ENCODE data around the gene SSBP4.

SSBP4 gene

DNA sequence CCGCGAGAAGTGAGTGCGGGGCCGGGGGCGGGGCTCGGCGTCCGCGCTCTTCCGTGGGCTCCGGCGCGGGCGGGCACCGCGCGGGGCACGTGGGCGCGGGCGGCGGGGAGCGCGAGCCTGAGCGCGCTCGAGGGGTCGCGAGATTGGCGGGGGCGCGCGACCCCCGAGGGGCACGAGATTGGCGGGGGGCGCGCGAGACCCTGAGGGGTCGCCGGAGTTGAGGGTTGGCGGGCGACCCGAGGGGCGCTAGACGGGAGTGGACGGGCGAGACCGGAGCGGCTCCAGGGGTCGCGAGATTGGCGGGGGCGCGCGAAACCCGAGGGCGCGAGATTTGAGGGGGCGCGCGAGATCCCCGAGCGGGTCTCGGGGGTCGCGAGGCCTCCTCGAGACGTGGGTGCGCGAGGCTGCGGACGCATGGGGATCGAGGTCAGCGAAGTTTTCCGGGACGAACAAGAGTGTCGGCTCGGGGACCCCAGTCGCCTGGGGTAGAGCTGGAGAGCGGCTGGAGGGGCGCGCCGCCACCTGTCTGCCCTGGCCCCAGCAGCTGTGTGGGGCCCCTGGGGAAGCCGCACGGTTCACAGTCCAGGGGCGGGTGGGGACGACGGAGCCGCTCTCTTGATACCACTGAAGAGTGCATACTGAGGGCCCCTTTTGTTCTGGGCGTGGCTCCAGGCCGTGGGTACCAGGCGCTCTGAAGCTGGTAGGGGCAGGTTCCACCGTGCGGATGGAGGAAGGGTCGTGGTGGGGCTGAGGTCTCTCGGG lies 682 bp downstream of the SSBP4 start (continued):
- TF ChIP-seq ZBTB20 (tag by site-specific recombination; IDR thresholded peaks at IDR 0.05) (peak; percentile 43; the same call in 1 of the 2 replicates), ZNF677 (tag by site-specific recombination; IDR thresholded peaks at IDR 0.05) (no peak), ZNF341 (tag by site-specific recombination; IDR thresholded peaks at IDR 0.05; ENCODE audit: low read depth) (no peak), ZFHX2 (tag by site-specific recombination; conservative IDR thresholded peaks at IDR 0.05) (peak; percentile 30; the same call in 1 of the 2 replicates), KLF10 (tag by site-specific recombination; IDR thresholded peaks at IDR 0.05) (no peak), ZNF19 (tag by site-specific recombination; IDR thresholded peaks at IDR 0.05; ENCODE audit: low read depth) (no peak), KLF1 (tag by site-specific recombination; IDR thresholded peaks at IDR 0.05) (no peak; the same call in none of the 2 replicates), ZNF529 (tag by site-specific recombination; IDR thresholded peaks at IDR 0.05; ENCODE audit: insufficient replicate concordance) (no peak)
- TF ChIP-seq, protein P1, sequence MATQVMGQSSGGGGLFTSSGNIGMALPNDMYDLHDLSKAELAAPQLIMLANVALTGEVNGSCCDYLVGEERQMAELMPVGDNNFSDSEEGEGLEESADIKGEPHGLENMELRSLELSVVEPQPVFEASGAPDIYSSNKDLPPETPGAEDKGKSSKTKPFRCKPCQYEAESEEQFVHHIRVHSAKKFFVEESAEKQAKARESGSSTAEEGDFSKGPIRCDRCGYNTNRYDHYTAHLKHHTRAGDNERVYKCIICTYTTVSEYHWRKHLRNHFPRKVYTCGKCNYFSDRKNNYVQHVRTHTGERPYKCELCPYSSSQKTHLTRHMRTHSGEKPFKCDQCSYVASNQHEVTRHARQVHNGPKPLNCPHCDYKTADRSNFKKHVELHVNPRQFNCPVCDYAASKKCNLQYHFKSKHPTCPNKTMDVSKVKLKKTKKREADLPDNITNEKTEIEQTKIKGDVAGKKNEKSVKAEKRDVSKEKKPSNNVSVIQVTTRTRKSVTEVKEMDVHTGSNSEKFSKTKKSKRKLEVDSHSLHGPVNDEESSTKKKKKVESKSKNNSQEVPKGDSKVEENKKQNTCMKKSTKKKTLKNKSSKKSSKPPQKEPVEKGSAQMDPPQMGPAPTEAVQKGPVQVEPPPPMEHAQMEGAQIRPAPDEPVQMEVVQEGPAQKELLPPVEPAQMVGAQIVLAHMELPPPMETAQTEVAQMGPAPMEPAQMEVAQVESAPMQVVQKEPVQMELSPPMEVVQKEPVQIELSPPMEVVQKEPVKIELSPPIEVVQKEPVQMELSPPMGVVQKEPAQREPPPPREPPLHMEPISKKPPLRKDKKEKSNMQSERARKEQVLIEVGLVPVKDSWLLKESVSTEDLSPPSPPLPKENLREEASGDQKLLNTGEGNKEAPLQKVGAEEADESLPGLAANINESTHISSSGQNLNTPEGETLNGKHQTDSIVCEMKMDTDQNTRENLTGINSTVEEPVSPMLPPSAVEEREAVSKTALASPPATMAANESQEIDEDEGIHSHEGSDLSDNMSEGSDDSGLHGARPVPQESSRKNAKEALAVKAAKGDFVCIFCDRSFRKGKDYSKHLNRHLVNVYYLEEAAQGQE (tag by site-specific recombination; IDR thresholded peaks at IDR 0.05) = no peak

DNA sequence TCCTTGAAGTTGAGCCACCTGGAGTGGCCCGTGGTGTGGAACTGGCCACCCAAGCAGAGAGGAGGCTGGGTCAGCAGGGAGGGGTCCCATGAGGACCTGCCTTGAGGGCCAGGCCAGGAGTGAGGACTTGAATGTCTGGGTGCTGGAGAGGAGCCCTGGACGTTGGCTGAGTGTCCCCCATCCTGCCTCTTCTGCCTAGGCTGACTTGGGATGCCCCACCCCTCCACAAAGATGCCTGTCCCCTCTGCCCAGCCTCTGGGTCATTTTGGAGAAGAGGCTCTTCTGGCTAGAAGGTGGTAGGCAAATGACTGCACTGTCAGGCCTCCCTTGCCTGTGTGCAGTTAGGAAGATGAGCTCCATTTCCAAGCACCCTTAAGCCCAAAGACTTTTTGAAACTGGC lies 1.7 kb downstream of the SSBP4 start:
- Histone ChIP-seq H3K4me1 (ENCODE audit: control insufficient read depth, insufficient read depth, low read length) (peaks cover 10% of the 10 kb centered on the region; the same call in 1 of the 2 replicates), H3K36me3 (ENCODE audit: control insufficient read depth in 2 of 2, insufficient read depth in 1 of 2, low read length in 2 of 2) (no peaks in the 10 kb centered on the region), H3K9me3 (ENCODE audit: control insufficient read depth, insufficient read depth, low read depth, low read length) (no peaks in the 10 kb centered on the region), H3K4me3 (ENCODE audit: low read depth, low read length) (no peak overlapping the region), H3K27ac (ENCODE audit: extremely low read depth, low read depth, low read length) (no peak overlapping the region)
- ChIA-PET CTCF (interaction anchor here (2.2 kb wide), 1 partner anchor 71 kb away, joined by 10 read pairs; no protein-coding TSS in a partner anchor), POLR2A (interaction anchor here (1.0 to 1.1 kb wide), 3 partner anchors 11 to 33 kb away, joined by 3 read pairs; no protein-coding TSS in a partner anchor)
- TF ChIP-seq ZNF354C (tag by site-specific recombination; IDR thresholded peaks at IDR 0.05; ENCODE audit: borderline replicate concordance, low read depth) (no peak), ZNF366 (tag by site-specific recombination; conservative IDR thresholded peaks at IDR 0.05) (no peak), ZNF214 (tag by site-specific recombination; IDR thresholded peaks at IDR 0.05; ENCODE audit: borderline replicate concordance) (no peak), ZNF350 (tag by site-specific recombination; IDR thresholded peaks at IDR 0.05) (no peak)
- TF ChIP-seq, protein P2, sequence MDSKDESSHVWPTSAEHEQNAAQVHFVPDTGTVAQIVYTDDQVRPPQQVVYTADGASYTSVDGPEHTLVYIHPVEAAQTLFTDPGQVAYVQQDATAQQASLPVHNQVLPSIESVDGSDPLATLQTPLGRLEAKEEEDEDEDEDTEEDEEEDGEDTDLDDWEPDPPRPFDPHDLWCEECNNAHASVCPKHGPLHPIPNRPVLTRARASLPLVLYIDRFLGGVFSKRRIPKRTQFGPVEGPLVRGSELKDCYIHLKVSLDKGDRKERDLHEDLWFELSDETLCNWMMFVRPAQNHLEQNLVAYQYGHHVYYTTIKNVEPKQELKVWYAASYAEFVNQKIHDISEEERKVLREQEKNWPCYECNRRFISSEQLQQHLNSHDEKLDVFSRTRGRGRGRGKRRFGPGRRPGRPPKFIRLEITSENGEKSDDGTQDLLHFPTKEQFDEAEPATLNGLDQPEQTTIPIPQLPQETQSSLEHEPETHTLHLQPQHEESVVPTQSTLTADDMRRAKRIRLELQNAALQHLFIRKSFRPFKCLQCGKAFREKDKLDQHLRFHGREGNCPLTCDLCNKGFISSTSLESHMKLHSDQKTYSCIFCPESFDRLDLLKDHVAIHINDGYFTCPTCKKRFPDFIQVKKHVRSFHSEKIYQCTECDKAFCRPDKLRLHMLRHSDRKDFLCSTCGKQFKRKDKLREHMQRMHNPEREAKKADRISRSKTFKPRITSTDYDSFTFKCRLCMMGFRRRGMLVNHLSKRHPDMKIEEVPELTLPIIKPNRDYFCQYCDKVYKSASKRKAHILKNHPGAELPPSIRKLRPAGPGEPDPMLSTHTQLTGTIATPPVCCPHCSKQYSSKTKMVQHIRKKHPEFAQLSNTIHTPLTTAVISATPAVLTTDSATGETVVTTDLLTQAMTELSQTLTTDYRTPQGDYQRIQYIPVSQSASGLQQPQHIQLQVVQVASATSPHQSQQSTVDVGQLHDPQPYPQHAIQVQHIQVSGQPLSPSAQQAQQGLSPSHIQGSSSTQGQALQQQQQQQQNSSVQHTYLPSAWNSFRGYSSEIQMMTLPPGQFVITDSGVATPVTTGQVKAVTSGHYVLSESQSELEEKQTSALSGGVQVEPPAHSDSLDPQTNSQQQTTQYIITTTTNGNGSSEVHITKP (tag by site-specific recombination; IDR thresholded peaks at IDR 0.05) = 0 out of 2 replicates have a peak, but pooled peaks have one; percentile 9
